ENCODE data around the gene TM9SF1. TPM values are rescaled to one million over a fixed set of nuclear protein-coding genes. Genes with fewer than 3 reads are reported as not detected.

TM9SF1 gene
- total and polyA plus RNA-seq, 3 donors from 2014 or later = 45.0 to 53.2 (median 50.0) TPM

GRCh38 chr14:24151404-24152080 lies 43.7 kb downstream of the TM9SF1 start:
- DNase-seq = no peak
- Histone ChIP-seq H3K36me3 (ENCODE audit: low read depth, missing control alignments) (no peaks in the 10 kb centered on the region), H3K9me3 (no peaks in the 10 kb centered on the region), H3K4me3 (no peak overlapping the region), H3K4me1 (peaks cover 9% of the 10 kb centered on the region), H3K27me3 (no peaks in the 10 kb centered on the region), H3K27ac (no peak overlapping the region)
- 86 to 92% methylated on average over 16 of the region's 16 CpGs for WGBS, 2 donors
- TF ChIP-seq POLR2A (IDR thresholded peaks at IDR 0.05) (no peak), CTCF (IDR thresholded peaks at IDR 0.05) (no peak)
- intact Hi-C loops (cut with DNase I; ENCODE audit: low total_unique reads) = no loop called here

DNA sequence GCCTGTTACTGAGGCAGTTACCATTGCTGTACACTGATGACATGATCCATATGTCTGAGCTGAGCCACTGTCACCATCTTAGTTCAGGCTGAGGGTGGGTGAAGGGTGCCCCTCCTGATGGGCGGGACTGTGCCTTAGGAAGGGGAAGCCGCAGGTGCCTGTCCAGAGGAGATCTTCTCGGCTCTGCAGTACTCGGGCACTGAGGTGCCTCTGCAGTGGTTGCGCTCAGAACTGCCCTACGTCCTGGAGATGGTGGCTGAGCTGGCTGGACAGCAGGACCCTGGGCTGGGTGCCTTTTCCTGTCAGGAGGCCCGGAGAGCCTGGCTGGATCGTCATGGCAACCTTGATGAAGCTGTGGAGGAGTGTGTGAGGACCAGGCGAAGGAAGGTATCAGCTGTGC lies 44.2 kb downstream of the TM9SF1 start:
- TF ChIP-seq CTCF (IDR thresholded peaks at IDR 0.05) = no peak
- H3K4me1 ChIP-seq = peaks cover 12% of the 10 kb centered on the region
- H3K9me3 ChIP-seq = no peaks in the 10 kb centered on the region
- 78 to 83% methylated on average over 8 to 9 of the region's 9 CpGs for WGBS, 2 donors
- H3K27ac ChIP-seq = no peak overlapping the region
- H3K27me3 ChIP-seq = no peaks in the 10 kb centered on the region
- no peak for DNase-seq
- no peaks in the 10 kb centered on the region for H3K36me3 ChIP-seq (ENCODE audit: low read depth, missing control alignments)
- H3K4me3 ChIP-seq = no peak overlapping the region
- intact Hi-C loops (cut with DNase I; ENCODE audit: low total_unique reads) = no loop called here

DNA sequence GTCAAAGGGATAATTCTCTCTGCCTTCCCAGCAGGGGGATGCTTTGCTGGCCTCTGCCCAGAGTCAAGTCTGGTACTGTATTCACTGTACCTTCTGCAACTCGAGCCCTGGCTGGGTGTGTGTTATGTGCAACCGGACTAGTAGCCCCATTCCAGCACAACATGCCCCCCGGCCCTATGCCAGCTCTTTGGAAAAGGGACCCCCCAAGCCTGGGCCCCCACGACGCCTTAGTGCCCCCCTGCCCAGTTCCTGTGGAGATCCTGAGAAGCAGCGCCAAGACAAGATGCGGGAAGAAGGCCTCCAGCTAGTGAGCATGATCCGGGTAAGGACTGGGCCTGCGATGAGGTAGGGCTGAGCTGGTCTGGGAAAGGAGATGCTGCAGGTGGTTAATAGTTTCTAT lies 44.7 kb downstream of the TM9SF1 start:
- Histone ChIP-seq H3K4me3 (no peak overlapping the region), H3K36me3 (ENCODE audit: low read depth, missing control alignments) (no peaks in the 10 kb centered on the region), H3K27me3 (no peaks in the 10 kb centered on the region), H3K27ac (no peak overlapping the region), H3K9me3 (no peaks in the 10 kb centered on the region), H3K4me1 (peaks cover 15% of the 10 kb centered on the region)
- no peak for DNase-seq
- WGBS, 2 donors = 91 to 93% methylated on average over 7 to 9 of the region's 9 CpGs
- intact Hi-C loops (cut with DNase I; ENCODE audit: low total_unique reads) = no loop called here
- TF ChIP-seq CTCF (IDR thresholded peaks at IDR 0.05) = no peak
- TF ChIP-seq POLR2A (IDR thresholded peaks at IDR 0.05) = no peak

DNA sequence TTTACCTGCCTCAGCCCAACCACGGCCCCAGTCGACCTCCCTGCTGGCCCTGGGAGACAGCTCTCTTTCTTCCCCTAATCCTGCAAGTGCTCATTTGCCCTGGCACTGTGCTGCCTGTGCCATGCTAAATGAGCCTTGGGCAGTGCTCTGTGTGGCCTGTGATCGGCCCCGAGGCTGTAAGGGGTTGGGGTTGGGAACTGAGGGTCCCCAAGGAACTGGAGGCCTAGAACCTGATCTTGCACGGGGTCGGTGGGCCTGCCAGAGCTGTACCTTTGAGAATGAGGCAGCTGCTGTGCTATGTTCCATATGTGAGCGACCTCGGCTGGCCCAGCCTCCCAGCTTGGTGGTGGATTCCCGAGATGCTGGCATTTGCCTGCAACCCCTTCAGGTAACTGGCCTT lies 45.2 kb downstream of the TM9SF1 start:
- H3K27me3 ChIP-seq = no peaks in the 10 kb centered on the region
- DNase-seq = no peak
- H3K27ac ChIP-seq = no peak overlapping the region
- H3K4me1 ChIP-seq = peaks cover 15% of the 10 kb centered on the region
- intact Hi-C loops (cut with DNase I; ENCODE audit: low total_unique reads) = no loop called here
- no peaks in the 10 kb centered on the region for H3K9me3 ChIP-seq
- TF ChIP-seq POLR2A (IDR thresholded peaks at IDR 0.05) = no peak
- TF ChIP-seq CTCF (IDR thresholded peaks at IDR 0.05) = no peak
- H3K4me3 ChIP-seq = no peak overlapping the region
- 88 to 89% methylated on average over 9 of the region's 9 CpGs for WGBS, 2 donors
- no peaks in the 10 kb centered on the region for H3K36me3 ChIP-seq (ENCODE audit: low read depth, missing control alignments)

- Histone ChIP-seq H3K27ac (no peak overlapping the region), H3K36me3 (ENCODE audit: low read depth, missing control alignments) (no peaks in the 10 kb centered on the region), H3K9me3 (no peaks in the 10 kb centered on the region), H3K4me1 (peaks cover 15% of the 10 kb centered on the region), H3K27me3 (no peaks in the 10 kb centered on the region), H3K4me3 (no peak overlapping the region)
- DNase-seq = no peak
- WGBS, 2 donors = 92 to 93% methylated on average over 3 of the region's 3 CpGs
- TF ChIP-seq CTCF (IDR thresholded peaks at IDR 0.05) = no peak
- TF ChIP-seq POLR2A (IDR thresholded peaks at IDR 0.05) = no peak
- intact Hi-C loops (cut with DNase I; ENCODE audit: low total_unique reads) = no loop called here
Observed at GRCh38 chr14:24149302-24149969, 45.8 kb downstream of the TM9SF1 start.

All from testis (tissue), 3 donors.